Measurements from ENCODE around the gene GRIK3. TPM values are rescaled to one million over a fixed set of nuclear protein-coding genes. Genes with fewer than 3 reads are reported as not detected.

The GRIK3 gene
- total and polyA plus RNA-seq, 7 experiments from 2014 or later: not detected

DNA sequence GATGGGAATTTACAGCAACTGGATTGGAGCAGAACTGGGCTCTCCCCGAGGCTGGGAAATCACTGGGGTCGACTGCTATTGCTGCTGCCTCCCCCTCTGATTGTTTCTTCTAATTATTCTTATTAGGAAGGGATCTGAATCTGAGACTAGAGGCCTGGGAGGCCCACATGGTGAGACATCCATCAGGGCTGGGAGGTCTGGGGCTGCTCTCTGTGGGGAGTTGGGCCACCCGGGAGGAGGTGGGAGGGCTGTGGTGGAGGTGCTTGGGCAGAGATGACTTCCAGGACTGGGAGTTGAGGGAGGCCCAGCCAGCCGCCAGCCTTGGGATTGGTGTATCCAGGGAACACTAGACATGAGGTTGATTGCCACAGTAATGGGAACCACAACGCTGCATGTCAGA lies 247.9 kb downstream of the GRIK3 start:
- no peaks in the 10 kb centered on the region for H3K9me3 ChIP-seq (ENCODE audit: control insufficient read depth in 2 of 3, low read length in 3 of 3)
- ChIA-PET POLR2A (no interaction called here), CTCF (no interaction called here)
- no peak for ATAC-seq
- H3K36me3 ChIP-seq (ENCODE audit: control insufficient read depth in 2 of 3, insufficient read depth in 3 of 3, low read length in 3 of 3): no peaks in the 10 kb centered on the region
- H3K9me3 Mint-ChIP-seq: peaks cover 0 to 2% (median 0%) of the 10 kb centered on the region in 11 donors
- intact Hi-C loops (cut with micrococcal nuclease): no loop called here
- no peak overlapping the region for H3K27ac ChIP-seq (ENCODE audit: low read depth, low read length)
- H3K4me3 ChIP-seq (ENCODE audit: low read length): no peak overlapping the region
- no peak overlapping the region for H3K27ac Mint-ChIP-seq
- no peaks in the 10 kb centered on the region for H3K27me3 ChIP-seq (ENCODE audit: control insufficient read depth in 2 of 2, insufficient read depth in 2 of 2, low read length in 2 of 2)
- H3K4me1 Mint-ChIP-seq: no peaks in the 10 kb centered on the region
- no peak overlapping the region for H3K4me3 Mint-ChIP-seq
- H3K27me3 Mint-ChIP-seq: peaks cover 7 to 47% (median 21%) of the 10 kb centered on the region in 5 donors
- no peaks in the 10 kb centered on the region for H3K36me3 Mint-ChIP-seq
- H3K4me1 ChIP-seq (ENCODE audit: control insufficient read depth in 2 of 2, insufficient read depth in 2 of 2, low read length in 2 of 2): no peaks in the 10 kb centered on the region
- no peak for DNase-seq

DNA sequence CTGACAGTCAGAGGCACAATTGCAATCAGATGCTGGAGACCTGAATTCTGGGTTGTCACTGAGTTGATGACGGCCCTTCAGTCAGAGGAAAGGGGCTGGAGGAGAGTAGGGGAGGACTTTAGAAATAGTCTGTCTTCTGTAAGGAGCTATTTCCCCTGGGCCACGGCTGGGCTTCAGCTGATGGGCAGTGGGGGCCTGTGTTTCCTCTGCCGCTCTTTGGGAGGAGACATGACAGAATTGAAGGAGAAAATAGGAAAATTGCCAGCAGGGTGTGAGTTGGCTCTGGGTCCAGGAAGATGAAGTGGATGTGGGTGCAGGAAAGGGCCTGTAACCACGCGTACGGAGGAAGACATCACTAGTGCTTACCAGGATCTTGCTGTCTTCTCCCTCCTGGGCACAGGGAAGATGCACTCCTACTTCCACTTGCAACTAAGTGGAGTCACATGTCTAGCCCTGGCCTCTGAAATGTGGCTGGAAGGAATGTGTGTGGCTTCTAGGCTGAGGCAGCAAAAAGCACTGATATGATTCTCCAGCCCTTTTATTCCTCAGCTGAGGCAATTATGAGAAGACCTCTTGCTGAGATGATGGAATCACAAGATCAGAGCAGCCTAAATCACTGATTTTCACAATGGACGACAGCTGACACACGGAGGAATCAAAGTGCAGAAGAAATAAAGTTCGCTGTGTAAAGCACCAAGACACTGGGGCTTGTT lies 250.0 kb downstream of the GRIK3 start:
- Histone ChIP-seq H3K27me3 (ENCODE audit: control insufficient read depth in 2 of 2, insufficient read depth in 2 of 2, low read length in 2 of 2) (no peaks in the 10 kb centered on the region), H3K27ac (ENCODE audit: low read depth, low read length) (no peak overlapping the region), H3K9me3 (ENCODE audit: control insufficient read depth in 2 of 3, low read length in 3 of 3) (no peaks in the 10 kb centered on the region), H3K36me3 (ENCODE audit: control insufficient read depth in 2 of 3, insufficient read depth in 3 of 3, low read length in 3 of 3) (no peaks in the 10 kb centered on the region), H3K4me3 (ENCODE audit: low read length) (no peak overlapping the region), H3K4me1 (ENCODE audit: control insufficient read depth in 2 of 2, insufficient read depth in 2 of 2, low read length in 2 of 2) (no peaks in the 10 kb centered on the region)
- Mint-ChIP-seq H3K4me3 (peak overlapping the region in 1 of 10 donors; percentile 34), H3K27ac (no peak overlapping the region), H3K4me1 (no peaks in the 10 kb centered on the region), H3K9me3 (peaks cover 0 to 2% (median 0%) of the 10 kb centered on the region in 11 donors), H3K36me3 (no peaks in the 10 kb centered on the region), H3K27me3 (peaks cover 7 to 39% (median 18%) of the 10 kb centered on the region in 5 donors)
- no peak for ATAC-seq
- CTCF ChIA-PET: no interaction called here
- intact Hi-C loops (cut with micrococcal nuclease): no loop called here
- POLR2A ChIA-PET: no interaction called here
- no peak for DNase-seq

DNA sequence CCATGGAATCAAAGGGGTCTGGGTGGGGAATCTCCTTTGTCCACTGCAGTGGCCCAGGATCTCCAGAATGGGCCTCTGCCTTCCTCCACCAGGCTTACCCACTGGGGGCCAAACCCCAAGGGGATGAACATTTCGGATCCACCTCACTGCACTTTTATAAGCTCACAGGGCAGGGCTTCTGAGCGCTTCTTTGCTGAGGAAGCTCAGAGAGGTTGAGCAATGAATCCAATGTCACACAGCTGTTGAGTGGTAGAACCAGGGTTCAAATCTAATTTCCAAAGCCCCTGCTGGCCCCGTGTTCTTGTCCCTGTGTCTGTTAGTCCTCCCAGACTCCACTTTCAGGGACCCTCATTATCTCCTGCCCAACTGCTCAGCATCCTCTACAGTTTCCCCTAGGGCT lies 250.8 kb downstream of the GRIK3 start:
- H3K27ac Mint-ChIP-seq: no peak overlapping the region
- ChIA-PET CTCF (no interaction called here), POLR2A (no interaction called here)
- Histone ChIP-seq H3K36me3 (ENCODE audit: control insufficient read depth in 2 of 3, insufficient read depth in 3 of 3, low read length in 3 of 3) (no peaks in the 10 kb centered on the region), H3K4me1 (ENCODE audit: control insufficient read depth in 2 of 2, insufficient read depth in 2 of 2, low read length in 2 of 2) (no peaks in the 10 kb centered on the region), H3K9me3 (ENCODE audit: control insufficient read depth in 2 of 3, low read length in 3 of 3) (no peaks in the 10 kb centered on the region), H3K4me3 (ENCODE audit: low read length) (no peak overlapping the region), H3K27me3 (ENCODE audit: control insufficient read depth in 2 of 2, insufficient read depth in 2 of 2, low read length in 2 of 2) (no peaks in the 10 kb centered on the region), H3K27ac (ENCODE audit: low read depth, low read length) (no peak overlapping the region)
- H3K27me3 Mint-ChIP-seq: peaks cover 7 to 32% (median 21%) of the 10 kb centered on the region in 5 donors
- intact Hi-C loops (cut with micrococcal nuclease): no loop called here
- no peaks in the 10 kb centered on the region for H3K4me1 Mint-ChIP-seq
- no peak for ATAC-seq
- DNase-seq: no peak
- H3K9me3 Mint-ChIP-seq: no peaks in the 10 kb centered on the region
- no peaks in the 10 kb centered on the region for H3K36me3 Mint-ChIP-seq
- H3K4me3 Mint-ChIP-seq: no peak overlapping the region

DNA sequence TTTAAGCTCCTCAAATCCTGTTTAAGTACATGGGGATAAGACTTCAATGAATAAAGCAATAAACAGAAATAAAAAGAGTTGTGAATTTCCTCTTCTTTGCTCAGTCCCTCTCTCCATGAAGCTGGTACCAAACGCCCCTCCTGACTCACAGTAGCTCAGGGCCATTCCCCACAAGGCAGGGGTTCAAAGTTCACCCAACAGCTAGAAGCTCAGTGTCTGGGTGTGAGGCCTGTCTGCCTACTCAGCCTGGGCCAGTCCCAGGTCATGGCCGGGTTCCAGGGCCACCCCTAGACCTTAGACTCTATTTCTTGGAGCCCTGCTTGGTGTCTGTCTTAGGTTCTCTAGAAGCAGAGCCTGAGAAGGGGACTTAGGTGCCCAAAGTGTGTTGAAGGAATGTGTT lies 251.5 kb downstream of the GRIK3 start:
- H3K4me1 ChIP-seq (ENCODE audit: control insufficient read depth in 2 of 2, insufficient read depth in 2 of 2, low read length in 2 of 2): no peaks in the 10 kb centered on the region
- H3K27me3 ChIP-seq (ENCODE audit: control insufficient read depth in 2 of 2, insufficient read depth in 2 of 2, low read length in 2 of 2): no peaks in the 10 kb centered on the region
- no peaks in the 10 kb centered on the region for H3K9me3 ChIP-seq (ENCODE audit: control insufficient read depth in 2 of 3, low read length in 3 of 3)
- no peak overlapping the region for H3K27ac Mint-ChIP-seq
- peaks cover 8 to 29% (median 18%) of the 10 kb centered on the region in 5 donors for H3K27me3 Mint-ChIP-seq
- no peaks in the 10 kb centered on the region for H3K36me3 ChIP-seq (ENCODE audit: control insufficient read depth in 2 of 3, insufficient read depth in 3 of 3, low read length in 3 of 3)
- ChIA-PET POLR2A (no interaction called here), CTCF (no interaction called here)
- H3K4me3 ChIP-seq (ENCODE audit: low read length): no peak overlapping the region
- no peak overlapping the region for H3K4me3 Mint-ChIP-seq
- H3K9me3 Mint-ChIP-seq: no peaks in the 10 kb centered on the region
- H3K36me3 Mint-ChIP-seq: no peaks in the 10 kb centered on the region
- ATAC-seq (no peak), DNase-seq (no peak)
- H3K27ac ChIP-seq (ENCODE audit: low read depth, low read length): no peak overlapping the region
- no peaks in the 10 kb centered on the region for H3K4me1 Mint-ChIP-seq
- intact Hi-C loops (cut with micrococcal nuclease): no loop called here

- Mint-ChIP-seq H3K36me3 (no peaks in the 10 kb centered on the region), H3K27me3 (peaks cover 6 to 25% (median 12%) of the 10 kb centered on the region in 5 donors), H3K9me3 (no peaks in the 10 kb centered on the region), H3K4me3 (no peak overlapping the region), H3K4me1 (no peaks in the 10 kb centered on the region), H3K27ac (no peak overlapping the region)
- intact Hi-C loops (cut with micrococcal nuclease): no loop called here
- H3K4me3 ChIP-seq (ENCODE audit: low read length): no peak overlapping the region
- ChIA-PET POLR2A (no interaction called here), CTCF (no interaction called here)
- H3K9me3 ChIP-seq (ENCODE audit: control insufficient read depth in 2 of 3, low read length in 3 of 3): no peaks in the 10 kb centered on the region
- no peak for DNase-seq
- no peak overlapping the region for H3K27ac ChIP-seq (ENCODE audit: low read depth, low read length)
- no peaks in the 10 kb centered on the region for H3K27me3 ChIP-seq (ENCODE audit: control insufficient read depth in 2 of 2, insufficient read depth in 2 of 2, low read length in 2 of 2)
- no peaks in the 10 kb centered on the region for H3K36me3 ChIP-seq (ENCODE audit: control insufficient read depth in 2 of 3, insufficient read depth in 3 of 3, low read length in 3 of 3)
- ATAC-seq: no peak
- H3K4me1 ChIP-seq (ENCODE audit: control insufficient read depth in 2 of 2, insufficient read depth in 2 of 2, low read length in 2 of 2): no peaks in the 10 kb centered on the region
Measured at GRCh38 chr1:36782085-36782484, 252.2 kb downstream of the GRIK3 start.

GRCh38 chr1:36781098-36781497 lies 253.2 kb downstream of the GRIK3 start:
- ATAC-seq: no peak
- Mint-ChIP-seq H3K4me3 (no peak overlapping the region), H3K27ac (no peak overlapping the region), H3K4me1 (no peaks in the 10 kb centered on the region), H3K36me3 (no peaks in the 10 kb centered on the region), H3K9me3 (no peaks in the 10 kb centered on the region), H3K27me3 (peaks cover 11 to 25% (median 20%) of the 10 kb centered on the region in 5 donors)
- intact Hi-C loops (cut with micrococcal nuclease): no loop called here
- Histone ChIP-seq H3K4me3 (ENCODE audit: low read length) (no peak overlapping the region), H3K4me1 (ENCODE audit: control insufficient read depth in 2 of 2, insufficient read depth in 2 of 2, low read length in 2 of 2) (no peaks in the 10 kb centered on the region), H3K9me3 (ENCODE audit: control insufficient read depth in 2 of 3, low read length in 3 of 3) (no peaks in the 10 kb centered on the region), H3K27me3 (ENCODE audit: control insufficient read depth in 2 of 2, insufficient read depth in 2 of 2, low read length in 2 of 2) (no peaks in the 10 kb centered on the region), H3K36me3 (ENCODE audit: control insufficient read depth in 2 of 3, insufficient read depth in 3 of 3, low read length in 3 of 3) (no peaks in the 10 kb centered on the region), H3K27ac (ENCODE audit: low read depth, low read length) (no peak overlapping the region)
- DNase-seq: no peak
- CTCF ChIA-PET: no interaction called here
- POLR2A ChIA-PET: no interaction called here

DNA sequence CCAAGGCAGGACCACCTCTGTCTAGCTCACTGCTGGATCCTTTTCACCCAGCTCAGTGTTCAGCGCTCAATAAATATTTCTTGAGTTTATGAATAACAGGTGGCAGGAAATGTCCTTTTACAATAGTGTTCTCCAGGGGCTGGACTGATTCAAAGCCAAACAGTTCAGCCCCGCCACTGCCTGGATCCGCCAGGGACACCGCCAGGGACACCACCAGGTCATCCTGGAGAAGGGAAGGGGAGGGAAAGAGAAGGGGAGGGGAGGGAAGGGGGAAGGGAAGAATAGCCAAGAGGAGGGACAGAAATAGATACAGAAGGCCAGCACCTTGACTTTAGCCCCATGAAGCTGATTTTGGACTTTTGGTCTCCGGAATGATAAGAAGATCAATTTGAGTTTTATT lies 255.6 kb downstream of the GRIK3 start:
- Mint-ChIP-seq H3K36me3 (no peaks in the 10 kb centered on the region), H3K9me3 (no peaks in the 10 kb centered on the region), H3K27ac (no peak overlapping the region), H3K4me3 (no peak overlapping the region), H3K4me1 (no peaks in the 10 kb centered on the region), H3K27me3 (peaks cover 16 to 41% (median 22%) of the 10 kb centered on the region in 5 donors)
- Histone ChIP-seq H3K27me3 (ENCODE audit: control insufficient read depth in 2 of 2, insufficient read depth in 2 of 2, low read length in 2 of 2) (no peaks in the 10 kb centered on the region), H3K36me3 (ENCODE audit: control insufficient read depth in 2 of 3, insufficient read depth in 3 of 3, low read length in 3 of 3) (no peaks in the 10 kb centered on the region), H3K27ac (ENCODE audit: low read depth, low read length) (no peak overlapping the region), H3K9me3 (ENCODE audit: control insufficient read depth in 2 of 3, low read length in 3 of 3) (no peaks in the 10 kb centered on the region), H3K4me3 (ENCODE audit: low read length) (no peak overlapping the region), H3K4me1 (ENCODE audit: control insufficient read depth in 2 of 2, insufficient read depth in 2 of 2, low read length in 2 of 2) (no peaks in the 10 kb centered on the region)
- intact Hi-C loops (cut with micrococcal nuclease): no loop called here
- CTCF ChIA-PET: no interaction called here
- ATAC-seq (no peak), DNase-seq (no peak)
- POLR2A ChIA-PET: no interaction called here

Data from naive thymus-derived CD4-positive, alpha-beta T cell (primary cell).